ENCODE data around the gene PYCR2.
"Not testable (repeated sequence)": the region's sequence is repeated elsewhere in the genome, so short reads cannot be mapped to it uniquely, and the experiment has no call there.

Gene PYCR2

GRCh38 chr1:225890346-225891228 lies 33.5 kb downstream of the PYCR2 start:
- no peak for DNase-seq (ENCODE audit: low spot score)

- no peak for DNase-seq (ENCODE audit: low spot score)
These were observed 34.3 kb downstream of the PYCR2 start for GRCh38 chr1:225889743-225890142.

GRCh38 chr1:225888898-225889601 lies 35.0 kb downstream of the PYCR2 start, which contains the start of gene LEFTY1:
Gene LEFTY1 (minus strand): TSS chr1:225889146. CDS start chr1:225889066, 80 bp downstream.
- DNase-seq (ENCODE audit: low spot score), result no peak

- DNase-seq (ENCODE audit: low spot score), result no peak
These were observed 35.7 kb downstream of the PYCR2 start for GRCh38 chr1:225888289-225888897.

- not testable (repeated sequence) for DNase-seq (ENCODE audit: low spot score)
These were observed 36.3 kb downstream of the PYCR2 start for GRCh38 chr1:225887554-225888288.

GRCh38 chr1:225887030-225887314 lies 37.1 kb downstream of the PYCR2 start:
- DNase-seq (ENCODE audit: low spot score), result no peak

GRCh38 chr1:225886159-225887029 lies 37.7 kb downstream of the PYCR2 start:
- DNase-seq (ENCODE audit: low spot score), result no peak

- DNase-seq (ENCODE audit: low spot score), result no peak
These were observed 38.7 kb downstream of the PYCR2 start for GRCh38 chr1:225885336-225885735.

- DNase-seq (ENCODE audit: low spot score), result no peak
These were observed 40.3 kb downstream of the PYCR2 start for GRCh38 chr1:225883616-225884265.

- peak; percentile 55 for DNase-seq (ENCODE audit: low spot score)
These were observed 41.1 kb downstream of the PYCR2 start for GRCh38 chr1:225882694-225883615.

GRCh38 chr1:225881959-225882693 lies 41.9 kb downstream of the PYCR2 start, which contains the start of gene TMEM63A:
Gene TMEM63A (minus strand): TSS chr1:225882380. CDS start chr1:225877580, 4,800 bp downstream.
- peak; percentile 84 for DNase-seq (ENCODE audit: low spot score)

GRCh38 chr1:225881081-225881958 lies 42.7 kb downstream of the PYCR2 start:
- DNase-seq (ENCODE audit: low spot score), result no peak

GRCh38 chr1:225880636-225881035 lies 43.4 kb downstream of the PYCR2 start:
- no peak for DNase-seq (ENCODE audit: low spot score)

GRCh38 chr1:225880222-225880588 lies 43.8 kb downstream of the PYCR2 start:
- peak; percentile 40 for DNase-seq (ENCODE audit: low spot score)

GRCh38 chr1:225879521-225880221 lies 44.4 kb downstream of the PYCR2 start:
- peak; percentile 84 for DNase-seq (ENCODE audit: low spot score)

- DNase-seq (ENCODE audit: low spot score), result no peak
These were observed 45.8 kb downstream of the PYCR2 start for GRCh38 chr1:225878282-225878681.

GRCh38 chr1:225877580-225877979 lies 46.5 kb downstream of the PYCR2 start:
- DNase-seq (ENCODE audit: low spot score), result no peak
